HEK293 (cell line): ENCODE measurements around the gene IL17B.

Source experiments
- CTCF ChIA-PET: fragments of 350-600 bp; formaldehyde crosslinking; extraction: SDS; loops from one replicate; lab custom pipeline; 2021; ENCODE audit warnings: antibody characterized with exemption; lab: Yijun Ruan, JAX
- POLR2A ChIA-PET: fragments of 300-600 bp; formaldehyde crosslinking; extraction: SDS; loops from one replicate; lab custom pipeline; 2020; ENCODE audit warnings: antibody characterized with exemption, inconsistent platforms; lab: Yijun Ruan, JAX
- H3K27ac ChIP-seq: fragments of 200-500 bp; sonication (Bioruptor generic); 2 replicates; pipeline ENCODE4 v1.5.1; 2014; ENCODE audit warnings: low read depth, low read length, control low read depth, inconsistent platforms; ENCODE audit errors: extremely low read depth
- H3K36me3 ChIP-seq, 2 experiments: fragments of 200-500 bp in 1 of 2; sonication (Bioruptor generic) in 1 of 2; 1 replicate in 1 of 2; 2 replicates in 1 of 2; pipeline ENCODE4 v1.5.1; 2014 to 2017; ENCODE audit warnings: inconsistent platforms in 2 of 2, low read length in 2 of 2; ENCODE audit not compliant: control insufficient read depth in 2 of 2, insufficient read depth in 1 of 2
- H3K4me1 ChIP-seq: fragments of 200-500 bp; sonication (Bioruptor generic); 2 replicates; pipeline ENCODE4 v1.5.1; 2014; ENCODE audit warnings: mild to moderate bottlenecking, low read length, inconsistent platforms; ENCODE audit not compliant: control insufficient read depth, insufficient read depth
- H3K4me3 ChIP-seq: 2 replicates; pipeline ENCODE4 v1.5.1; 2011; ENCODE audit warnings: low read depth, mild to moderate bottlenecking, control low read depth, low read length, moderate library complexity
- H3K9me3 ChIP-seq: fragments of 200-500 bp; sonication (Bioruptor generic); 2 replicates; pipeline ENCODE4 v1.5.1; 2014; ENCODE audit warnings: low read depth, low read length, inconsistent platforms; ENCODE audit not compliant: control insufficient read depth, insufficient read depth
- FEZF1 ChIP-seq: fragments of 450-650 bp; formaldehyde crosslinking; IDR thresholded peaks from 2 replicates; pipeline ENCODE4 v1.5.1; 2016; ENCODE audit warnings: missing biosample characterization, missing genetic modification characterization
- SALL2 ChIP-seq: fragments of 450-650 bp; formaldehyde crosslinking; IDR thresholded peaks from 2 replicates; pipeline ENCODE4 v1.5.0; 2017; ENCODE audit warnings: missing biosample characterization, mild to moderate bottlenecking, missing genetic modification characterization, borderline replicate concordance
- ZFP41 ChIP-seq: fragments of 450-650 bp; formaldehyde crosslinking; IDR thresholded peaks from 2 replicates; pipeline ENCODE4 v1.5.1; 2016; ENCODE audit warnings: missing biosample characterization, missing genetic modification characterization, borderline replicate concordance
- ZNF341 ChIP-seq: fragments of 450-650 bp; formaldehyde crosslinking; IDR thresholded peaks from 2 replicates; pipeline ENCODE4; 2016; ENCODE audit warnings: low read depth, missing biosample characterization, missing genetic modification characterization
- ZNF366 ChIP-seq: fragments of 450-650 bp; formaldehyde crosslinking; conservative IDR thresholded peaks from 2 replicates; pipeline ENCODE4 v1.5.1; 2016; ENCODE audit warnings: missing biosample characterization, missing genetic modification characterization
- ZNF391 ChIP-seq: fragments of 450-650 bp; formaldehyde crosslinking; IDR thresholded peaks from 2 replicates; pipeline ENCODE4 v1.5.1; 2016; ENCODE audit warnings: low read depth, missing biosample characterization, missing genetic modification characterization, borderline replicate concordance
- ZNF629 ChIP-seq: fragments of 450-650 bp; formaldehyde crosslinking; IDR thresholded peaks from 2 replicates; pipeline ENCODE4 v1.5.1; 2017; ENCODE audit warnings: missing biosample characterization, missing genetic modification characterization
- ZNF658 ChIP-seq: fragments of 450-650 bp; formaldehyde crosslinking; IDR thresholded peaks from 2 replicates; pipeline ENCODE4; 2016; ENCODE audit warnings: missing biosample characterization, missing genetic modification characterization
- ZNF776 ChIP-seq: fragments of 450-650 bp; formaldehyde crosslinking; IDR thresholded peaks from 2 replicates; pipeline ENCODE4 v1.5.0; 2017; ENCODE audit warnings: missing biosample characterization, missing genetic modification characterization, borderline replicate concordance
- TF ChIP-seq, protein P1 (sequence below): fragments of 450-650 bp; formaldehyde crosslinking; IDR thresholded peaks from 2 replicates; pipeline ENCODE4 v1.5.1; 2017; ENCODE audit warnings: missing biosample characterization, missing genetic modification characterization
- TF ChIP-seq, protein P2 (sequence below): fragments of 450-650 bp; formaldehyde crosslinking; IDR thresholded peaks from 2 replicates; pipeline ENCODE4 v1.5.1; 2016; ENCODE audit warnings: missing biosample characterization, missing genetic modification characterization
- TF ChIP-seq, protein P3 (sequence below): fragments of 450-650 bp; formaldehyde crosslinking; IDR thresholded peaks from 2 replicates; pipeline ENCODE4 v1.5.1; 2016; ENCODE audit warnings: missing biosample characterization, missing genetic modification characterization
- TF ChIP-seq, protein P4 (sequence below): fragments of 450-650 bp; formaldehyde crosslinking; IDR thresholded peaks from 2 replicates; pipeline ENCODE4 v1.5.1; 2016; ENCODE audit warnings: missing biosample characterization, missing genetic modification characterization, borderline replicate concordance
- TF ChIP-seq, protein P5 (sequence below): fragments of 450-650 bp; formaldehyde crosslinking; IDR thresholded peaks from 2 replicates; pipeline ENCODE4 v1.5.1; 2016; ENCODE audit warnings: missing biosample characterization, missing genetic modification characterization
- TF ChIP-seq, protein P6 (sequence below): fragments of 450-650 bp; formaldehyde crosslinking; optimal IDR thresholded peaks from 2 replicates; pipeline ENCODE3; 2016; ENCODE audit warnings: missing biosample characterization, mild to moderate bottlenecking, missing genetic modification characterization

IL17B gene

DNA sequence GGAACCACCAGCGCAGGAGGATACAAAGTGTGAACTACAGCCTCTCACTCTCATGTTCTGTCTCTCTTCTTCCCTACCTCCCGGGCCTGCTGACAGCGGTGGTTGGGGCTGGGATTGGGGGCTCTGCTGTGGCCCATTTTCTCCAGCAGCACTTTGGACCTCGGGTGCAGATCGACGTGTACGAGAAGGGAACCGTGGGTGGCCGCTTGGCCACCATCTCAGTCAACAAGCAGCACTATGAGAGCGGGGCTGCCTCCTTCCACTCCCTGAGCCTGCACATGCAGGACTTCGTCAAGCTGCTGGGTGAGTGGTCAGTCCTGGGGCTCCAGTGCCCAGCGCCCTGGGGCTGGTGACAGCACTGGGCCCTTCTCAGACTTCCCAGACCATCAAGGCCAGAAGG lies 16.6 kb downstream of the IL17B start:
- TF ChIP-seq ZNF658 (tag by site-specific recombination) = no peak
- no peak for TF ChIP-seq SALL2
- TF ChIP-seq, protein P1, sequence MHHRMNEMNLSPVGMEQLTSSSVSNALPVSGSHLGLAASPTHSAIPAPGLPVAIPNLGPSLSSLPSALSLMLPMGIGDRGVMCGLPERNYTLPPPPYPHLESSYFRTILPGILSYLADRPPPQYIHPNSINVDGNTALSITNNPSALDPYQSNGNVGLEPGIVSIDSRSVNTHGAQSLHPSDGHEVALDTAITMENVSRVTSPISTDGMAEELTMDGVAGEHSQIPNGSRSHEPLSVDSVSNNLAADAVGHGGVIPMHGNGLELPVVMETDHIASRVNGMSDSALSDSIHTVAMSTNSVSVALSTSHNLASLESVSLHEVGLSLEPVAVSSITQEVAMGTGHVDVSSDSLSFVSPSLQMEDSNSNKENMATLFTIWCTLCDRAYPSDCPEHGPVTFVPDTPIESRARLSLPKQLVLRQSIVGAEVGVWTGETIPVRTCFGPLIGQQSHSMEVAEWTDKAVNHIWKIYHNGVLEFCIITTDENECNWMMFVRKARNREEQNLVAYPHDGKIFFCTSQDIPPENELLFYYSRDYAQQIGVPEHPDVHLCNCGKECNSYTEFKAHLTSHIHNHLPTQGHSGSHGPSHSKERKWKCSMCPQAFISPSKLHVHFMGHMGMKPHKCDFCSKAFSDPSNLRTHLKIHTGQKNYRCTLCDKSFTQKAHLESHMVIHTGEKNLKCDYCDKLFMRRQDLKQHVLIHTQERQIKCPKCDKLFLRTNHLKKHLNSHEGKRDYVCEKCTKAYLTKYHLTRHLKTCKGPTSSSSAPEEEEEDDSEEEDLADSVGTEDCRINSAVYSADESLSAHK (tag by site-specific recombination) = no peak
- TF ChIP-seq FEZF1 = no peak
- TF ChIP-seq, protein P2, sequence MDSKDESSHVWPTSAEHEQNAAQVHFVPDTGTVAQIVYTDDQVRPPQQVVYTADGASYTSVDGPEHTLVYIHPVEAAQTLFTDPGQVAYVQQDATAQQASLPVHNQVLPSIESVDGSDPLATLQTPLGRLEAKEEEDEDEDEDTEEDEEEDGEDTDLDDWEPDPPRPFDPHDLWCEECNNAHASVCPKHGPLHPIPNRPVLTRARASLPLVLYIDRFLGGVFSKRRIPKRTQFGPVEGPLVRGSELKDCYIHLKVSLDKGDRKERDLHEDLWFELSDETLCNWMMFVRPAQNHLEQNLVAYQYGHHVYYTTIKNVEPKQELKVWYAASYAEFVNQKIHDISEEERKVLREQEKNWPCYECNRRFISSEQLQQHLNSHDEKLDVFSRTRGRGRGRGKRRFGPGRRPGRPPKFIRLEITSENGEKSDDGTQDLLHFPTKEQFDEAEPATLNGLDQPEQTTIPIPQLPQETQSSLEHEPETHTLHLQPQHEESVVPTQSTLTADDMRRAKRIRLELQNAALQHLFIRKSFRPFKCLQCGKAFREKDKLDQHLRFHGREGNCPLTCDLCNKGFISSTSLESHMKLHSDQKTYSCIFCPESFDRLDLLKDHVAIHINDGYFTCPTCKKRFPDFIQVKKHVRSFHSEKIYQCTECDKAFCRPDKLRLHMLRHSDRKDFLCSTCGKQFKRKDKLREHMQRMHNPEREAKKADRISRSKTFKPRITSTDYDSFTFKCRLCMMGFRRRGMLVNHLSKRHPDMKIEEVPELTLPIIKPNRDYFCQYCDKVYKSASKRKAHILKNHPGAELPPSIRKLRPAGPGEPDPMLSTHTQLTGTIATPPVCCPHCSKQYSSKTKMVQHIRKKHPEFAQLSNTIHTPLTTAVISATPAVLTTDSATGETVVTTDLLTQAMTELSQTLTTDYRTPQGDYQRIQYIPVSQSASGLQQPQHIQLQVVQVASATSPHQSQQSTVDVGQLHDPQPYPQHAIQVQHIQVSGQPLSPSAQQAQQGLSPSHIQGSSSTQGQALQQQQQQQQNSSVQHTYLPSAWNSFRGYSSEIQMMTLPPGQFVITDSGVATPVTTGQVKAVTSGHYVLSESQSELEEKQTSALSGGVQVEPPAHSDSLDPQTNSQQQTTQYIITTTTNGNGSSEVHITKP = no peak
- TF ChIP-seq, protein P3, sequence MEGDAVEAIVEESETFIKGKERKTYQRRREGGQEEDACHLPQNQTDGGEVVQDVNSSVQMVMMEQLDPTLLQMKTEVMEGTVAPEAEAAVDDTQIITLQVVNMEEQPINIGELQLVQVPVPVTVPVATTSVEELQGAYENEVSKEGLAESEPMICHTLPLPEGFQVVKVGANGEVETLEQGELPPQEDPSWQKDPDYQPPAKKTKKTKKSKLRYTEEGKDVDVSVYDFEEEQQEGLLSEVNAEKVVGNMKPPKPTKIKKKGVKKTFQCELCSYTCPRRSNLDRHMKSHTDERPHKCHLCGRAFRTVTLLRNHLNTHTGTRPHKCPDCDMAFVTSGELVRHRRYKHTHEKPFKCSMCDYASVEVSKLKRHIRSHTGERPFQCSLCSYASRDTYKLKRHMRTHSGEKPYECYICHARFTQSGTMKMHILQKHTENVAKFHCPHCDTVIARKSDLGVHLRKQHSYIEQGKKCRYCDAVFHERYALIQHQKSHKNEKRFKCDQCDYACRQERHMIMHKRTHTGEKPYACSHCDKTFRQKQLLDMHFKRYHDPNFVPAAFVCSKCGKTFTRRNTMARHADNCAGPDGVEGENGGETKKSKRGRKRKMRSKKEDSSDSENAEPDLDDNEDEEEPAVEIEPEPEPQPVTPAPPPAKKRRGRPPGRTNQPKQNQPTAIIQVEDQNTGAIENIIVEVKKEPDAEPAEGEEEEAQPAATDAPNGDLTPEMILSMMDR = no peak
- no peak for TF ChIP-seq ZNF341 (tag by site-specific recombination)
- no peak for TF ChIP-seq ZNF629 (tag by site-specific recombination)
- TF ChIP-seq, protein P4, sequence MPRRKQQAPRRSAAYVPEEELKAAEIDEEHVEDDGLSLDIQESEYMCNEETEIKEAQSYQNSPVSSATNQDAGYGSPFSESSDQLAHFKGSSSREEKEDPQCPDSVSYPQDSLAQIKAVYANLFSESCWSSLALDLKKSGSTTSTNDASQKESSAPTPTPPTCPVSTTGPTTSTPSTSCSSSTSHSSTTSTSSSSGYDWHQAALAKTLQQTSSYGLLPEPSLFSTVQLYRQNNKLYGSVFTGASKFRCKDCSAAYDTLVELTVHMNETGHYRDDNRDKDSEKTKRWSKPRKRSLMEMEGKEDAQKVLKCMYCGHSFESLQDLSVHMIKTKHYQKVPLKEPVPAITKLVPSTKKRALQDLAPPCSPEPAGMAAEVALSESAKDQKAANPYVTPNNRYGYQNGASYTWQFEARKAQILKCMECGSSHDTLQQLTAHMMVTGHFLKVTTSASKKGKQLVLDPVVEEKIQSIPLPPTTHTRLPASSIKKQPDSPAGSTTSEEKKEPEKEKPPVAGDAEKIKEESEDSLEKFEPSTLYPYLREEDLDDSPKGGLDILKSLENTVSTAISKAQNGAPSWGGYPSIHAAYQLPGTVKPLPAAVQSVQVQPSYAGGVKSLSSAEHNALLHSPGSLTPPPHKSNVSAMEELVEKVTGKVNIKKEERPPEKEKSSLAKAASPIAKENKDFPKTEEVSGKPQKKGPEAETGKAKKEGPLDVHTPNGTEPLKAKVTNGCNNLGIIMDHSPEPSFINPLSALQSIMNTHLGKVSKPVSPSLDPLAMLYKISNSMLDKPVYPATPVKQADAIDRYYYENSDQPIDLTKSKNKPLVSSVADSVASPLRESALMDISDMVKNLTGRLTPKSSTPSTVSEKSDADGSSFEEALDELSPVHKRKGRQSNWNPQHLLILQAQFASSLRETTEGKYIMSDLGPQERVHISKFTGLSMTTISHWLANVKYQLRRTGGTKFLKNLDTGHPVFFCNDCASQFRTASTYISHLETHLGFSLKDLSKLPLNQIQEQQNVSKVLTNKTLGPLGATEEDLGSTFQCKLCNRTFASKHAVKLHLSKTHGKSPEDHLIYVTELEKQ (tag by site-specific recombination) = no peak
- TF ChIP-seq, protein P5, sequence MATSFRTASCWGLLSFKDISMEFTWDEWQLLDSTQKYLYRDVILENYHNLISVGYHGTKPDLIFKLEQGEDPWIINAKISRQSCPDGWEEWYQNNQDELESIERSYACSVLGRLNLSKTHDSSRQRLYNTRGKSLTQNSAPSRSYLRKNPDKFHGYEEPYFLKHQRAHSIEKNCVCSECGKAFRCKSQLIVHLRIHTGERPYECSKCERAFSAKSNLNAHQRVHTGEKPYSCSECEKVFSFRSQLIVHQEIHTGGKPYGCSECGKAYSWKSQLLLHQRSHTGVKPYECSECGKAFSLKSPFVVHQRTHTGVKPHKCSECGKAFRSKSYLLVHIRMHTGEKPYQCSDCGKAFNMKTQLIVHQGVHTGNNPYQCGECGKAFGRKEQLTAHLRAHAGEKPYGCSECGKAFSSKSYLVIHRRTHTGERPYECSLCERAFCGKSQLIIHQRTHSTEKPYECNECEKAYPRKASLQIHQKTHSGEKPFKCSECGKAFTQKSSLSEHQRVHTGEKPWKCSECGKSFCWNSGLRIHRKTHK (tag by site-specific recombination) = no peak
- H3K4me1 ChIP-seq = no peaks in the 10 kb centered on the region
- no peak overlapping the region for H3K4me3 ChIP-seq
- CTCF ChIA-PET = interaction anchor here (0.8 to 15.5 kb wide), 2 partner anchors 11 to 73 kb away, joined by 3 to 212 read pairs; no protein-coding TSS in a partner anchor
- POLR2A ChIA-PET = no interaction called here
- H3K36me3 ChIP-seq = no peaks in the 10 kb centered on the region
- H3K27ac ChIP-seq = no peak overlapping the region
- no peaks in the 10 kb centered on the region for H3K9me3 ChIP-seq

DNA sequence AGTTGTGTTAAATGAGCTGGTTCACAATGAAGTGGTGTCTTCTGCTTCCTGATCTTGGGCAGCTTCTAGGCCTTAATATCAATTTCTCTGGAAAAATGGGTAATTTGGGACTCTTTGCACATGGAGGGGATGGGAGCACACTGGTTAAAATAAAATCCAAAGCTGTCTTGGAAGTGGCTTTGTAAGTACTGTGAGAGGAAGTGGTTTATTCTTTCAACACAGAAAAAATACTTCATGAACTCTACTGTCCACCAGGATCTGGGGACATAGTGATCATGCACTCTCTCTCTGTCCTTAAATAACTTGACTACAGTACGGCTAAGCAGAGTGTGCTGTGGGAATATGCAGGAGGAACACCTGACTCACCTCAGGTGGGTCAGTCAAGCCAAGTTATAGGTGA lies 18.8 kb downstream of the IL17B start:
- ChIA-PET POLR2A (interaction anchor here (0.5 to 0.9 kb wide), 2 partner anchors 15 to 603 kb away, joined by 3 read pairs; partner anchors contain the start of gene GRPEL2), CTCF (interaction anchor here (0.6 to 15.5 kb wide), 4 partner anchors 11 to 75 kb away, joined by 3 to 212 read pairs (median 9); no protein-coding TSS in a partner anchor)
- TF ChIP-seq ZFP41 (tag by site-specific recombination) = no peak
- TF ChIP-seq, protein P4 (tag by site-specific recombination) = no peak
- TF ChIP-seq, protein P6, sequence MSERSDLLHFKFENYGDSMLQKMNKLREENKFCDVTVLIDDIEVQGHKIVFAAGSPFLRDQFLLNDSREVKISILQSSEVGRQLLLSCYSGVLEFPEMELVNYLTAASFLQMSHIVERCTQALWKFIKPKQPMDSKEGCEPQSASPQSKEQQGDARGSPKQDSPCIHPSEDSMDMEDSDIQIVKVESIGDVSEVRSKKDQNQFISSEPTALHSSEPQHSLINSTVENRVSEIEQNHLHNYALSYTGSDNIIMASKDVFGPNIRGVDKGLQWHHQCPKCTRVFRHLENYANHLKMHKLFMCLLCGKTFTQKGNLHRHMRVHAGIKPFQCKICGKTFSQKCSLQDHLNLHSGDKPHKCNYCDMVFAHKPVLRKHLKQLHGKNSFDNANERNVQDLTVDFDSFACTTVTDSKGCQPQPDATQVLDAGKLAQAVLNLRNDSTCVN (tag by site-specific recombination) = no peak
- TF ChIP-seq ZNF366 = no peak
- no peak for TF ChIP-seq ZNF391 (tag by site-specific recombination)
- no peak for TF ChIP-seq ZNF776 (tag by site-specific recombination)

More for the DNA sequence above, 18.8 kb downstream of the IL17B start:
- Histone ChIP-seq H3K4me1 (no peaks in the 10 kb centered on the region), H3K4me3 (no peak overlapping the region), H3K36me3 (peaks cover 0 to 8% of the 10 kb centered on the region in 2 experiments; a peak in 2 of 3 replicates), H3K27ac (no peak overlapping the region), H3K9me3 (no peaks in the 10 kb centered on the region)
